NK-92 (cell line): Measurements from ENCODE around the gene PI4K2A.
"Not testable (repeated sequence)": the region's sequence is repeated elsewhere in the genome, so short reads cannot be mapped to it uniquely, and the experiment has no call there.

Experiments
- DNase-seq: peaks from one replicate; lab custom pipeline; 2025; ENCODE audit not compliant: unreplicated experiment; lab: John Stamatoyannopoulos, UW

Gene PI4K2A

GRCh38 chr10:97631098-97631497 is 9.4 kb upstream of the PI4K2A start:
- DNase-seq = no peak

- DNase-seq = peak; percentile 23
These were observed 7.3 kb upstream of the PI4K2A start, which contains the start of gene MORN4 for GRCh38 chr10:97632949-97633884. Gene MORN4 (minus strand): TSS chr10:97633500. CDS start chr10:97619653, 13,847 bp downstream.

GRCh38 chr10:97633921-97634320 is 6.5 kb upstream of the PI4K2A start:
- no peak for DNase-seq

GRCh38 chr10:97635577-97635976 is 4.9 kb upstream of the PI4K2A start:
- DNase-seq = no peak

- not testable (repeated sequence) for DNase-seq
These were observed 1.4 kb upstream of the PI4K2A start for GRCh38 chr10:97639090-97639489.

- no peak for DNase-seq
These were observed 669 bp downstream of the PI4K2A start for GRCh38 chr10:97640868-97641811.

GRCh38 chr10:97642471-97643159 is 2.1 kb downstream of the PI4K2A start:
- DNase-seq = not testable (repeated sequence)

GRCh38 chr10:97643441-97643985 is 3.0 kb downstream of the PI4K2A start:
- DNase-seq = no peak

GRCh38 chr10:97644936-97645335 is 4.5 kb downstream of the PI4K2A start:
- DNase-seq = no peak

- DNase-seq = no peak
These were observed 7.1 kb downstream of the PI4K2A start for GRCh38 chr10:97647556-97647955.

GRCh38 chr10:97648562-97649404 is 8.3 kb downstream of the PI4K2A start:
- DNase-seq = no peak

GRCh38 chr10:97649405-97649750 is 8.9 kb downstream of the PI4K2A start:
- DNase-seq = not testable (repeated sequence)

- no peak for DNase-seq
These were observed 10.3 kb downstream of the PI4K2A start for GRCh38 chr10:97650726-97651125.

GRCh38 chr10:97651773-97652172 is 11.3 kb downstream of the PI4K2A start:
- no peak for DNase-seq

- no peak for DNase-seq
These were observed 16.3 kb downstream of the PI4K2A start for GRCh38 chr10:97656777-97657176.

GRCh38 chr10:97659589-97659988 is 19.1 kb downstream of the PI4K2A start:
- no peak for DNase-seq

- DNase-seq = no peak
These were observed 23.9 kb downstream of the PI4K2A start for GRCh38 chr10:97664282-97664850.

- no peak for DNase-seq
These were observed 26.5 kb downstream of the PI4K2A start for GRCh38 chr10:97666992-97667391.

- no peak for DNase-seq
These were observed 27.0 kb downstream of the PI4K2A start for GRCh38 chr10:97667463-97667862.
